ENCODE data around the gene ERVW-1. TPM values are rescaled to one million over a fixed set of nuclear protein-coding genes. Genes with fewer than 3 reads are reported as not detected.
"Not testable (repeated sequence)": the region's sequence is repeated elsewhere in the genome, so short reads cannot be mapped to it uniquely, and the experiment has no call there.

Gene ERVW-1
- total RNA-seq, 4 donors from 2014 or later: not detected

DNA sequence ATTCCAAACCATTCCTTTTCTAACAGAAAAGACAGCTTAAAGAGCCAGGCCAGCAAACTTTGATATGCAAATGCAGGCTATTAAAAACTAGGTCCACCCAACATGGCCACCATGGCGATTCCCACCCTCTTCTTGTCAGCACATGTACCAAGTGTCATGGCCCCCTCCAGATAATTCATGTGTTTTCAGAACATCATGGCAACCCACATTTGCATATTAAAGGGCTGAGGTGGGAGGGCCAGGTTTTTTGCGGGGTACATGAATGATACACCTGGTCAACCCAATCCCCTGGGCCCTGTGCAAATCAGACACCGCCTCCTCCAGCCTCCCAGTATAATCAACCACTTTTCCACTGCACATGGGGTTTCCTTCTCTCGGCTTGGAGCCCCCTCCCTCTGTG is 965 bp upstream of the ERVW-1 start:
- Histone ChIP-seq H3K27me3 (no peaks in the 10 kb centered on the region), H3K36me3 (peaks cover 0 to 16% (median 0%) of the 10 kb centered on the region in 3 donors), H3K4me1 (peaks cover 0 to 11% (median 0%) of the 10 kb centered on the region in 3 donors), H3K4me3 (no peak overlapping the region), H3K9me3 (no peaks in the 10 kb centered on the region), H3K27ac (no peak overlapping the region)
- no peak for DNase-seq
- 81 to 89% methylated on average over 4 of the region's 4 CpGs for WGBS, 2 donors
- intact Hi-C loops (cut with DNase I): no loop called here
- TF ChIP-seq, protein P1, sequence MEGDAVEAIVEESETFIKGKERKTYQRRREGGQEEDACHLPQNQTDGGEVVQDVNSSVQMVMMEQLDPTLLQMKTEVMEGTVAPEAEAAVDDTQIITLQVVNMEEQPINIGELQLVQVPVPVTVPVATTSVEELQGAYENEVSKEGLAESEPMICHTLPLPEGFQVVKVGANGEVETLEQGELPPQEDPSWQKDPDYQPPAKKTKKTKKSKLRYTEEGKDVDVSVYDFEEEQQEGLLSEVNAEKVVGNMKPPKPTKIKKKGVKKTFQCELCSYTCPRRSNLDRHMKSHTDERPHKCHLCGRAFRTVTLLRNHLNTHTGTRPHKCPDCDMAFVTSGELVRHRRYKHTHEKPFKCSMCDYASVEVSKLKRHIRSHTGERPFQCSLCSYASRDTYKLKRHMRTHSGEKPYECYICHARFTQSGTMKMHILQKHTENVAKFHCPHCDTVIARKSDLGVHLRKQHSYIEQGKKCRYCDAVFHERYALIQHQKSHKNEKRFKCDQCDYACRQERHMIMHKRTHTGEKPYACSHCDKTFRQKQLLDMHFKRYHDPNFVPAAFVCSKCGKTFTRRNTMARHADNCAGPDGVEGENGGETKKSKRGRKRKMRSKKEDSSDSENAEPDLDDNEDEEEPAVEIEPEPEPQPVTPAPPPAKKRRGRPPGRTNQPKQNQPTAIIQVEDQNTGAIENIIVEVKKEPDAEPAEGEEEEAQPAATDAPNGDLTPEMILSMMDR (IDR thresholded peaks at IDR 0.05): no peak
- no peak for TF ChIP-seq POLR2A (IDR thresholded peaks at IDR 0.05)

DNA sequence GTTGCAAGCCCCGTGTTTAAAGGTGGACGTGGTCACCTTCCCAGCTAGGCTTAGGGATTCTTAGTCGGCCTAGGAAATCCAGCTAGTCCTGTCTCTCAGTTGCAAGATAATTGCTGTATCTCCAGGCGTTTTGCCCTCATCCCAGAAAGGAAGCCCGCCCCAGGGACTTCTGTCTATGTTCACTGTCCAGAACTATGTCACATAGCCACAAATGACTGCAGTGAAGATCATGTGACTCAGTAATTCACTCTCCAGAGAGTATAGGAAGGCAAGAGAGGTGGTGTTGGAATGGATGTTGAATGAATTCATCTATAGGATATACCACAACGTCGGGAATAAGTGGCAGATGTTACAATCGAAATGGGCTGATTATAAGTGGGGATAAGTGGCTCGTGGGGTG is 349 bp upstream of the ERVW-1 start:
- peaks cover 0 to 16% (median 0%) of the 10 kb centered on the region in 3 donors for H3K36me3 ChIP-seq
- H3K4me3 ChIP-seq: no peak overlapping the region
- 85 to 86% methylated on average over 8 to 9 of the region's 9 CpGs for WGBS, 2 donors
- no peaks in the 10 kb centered on the region for H3K27me3 ChIP-seq
- H3K9me3 ChIP-seq: no peaks in the 10 kb centered on the region
- H3K27ac ChIP-seq: no peak overlapping the region
- intact Hi-C loops (cut with DNase I): no loop called here
- H3K4me1 ChIP-seq: peaks cover 0 to 15% (median 0%) of the 10 kb centered on the region in 3 donors
- no peak for TF ChIP-seq POLR2A (IDR thresholded peaks at IDR 0.05)
- TF ChIP-seq, protein P1 (IDR thresholded peaks at IDR 0.05): no peak
- no peak for DNase-seq

DNA sequence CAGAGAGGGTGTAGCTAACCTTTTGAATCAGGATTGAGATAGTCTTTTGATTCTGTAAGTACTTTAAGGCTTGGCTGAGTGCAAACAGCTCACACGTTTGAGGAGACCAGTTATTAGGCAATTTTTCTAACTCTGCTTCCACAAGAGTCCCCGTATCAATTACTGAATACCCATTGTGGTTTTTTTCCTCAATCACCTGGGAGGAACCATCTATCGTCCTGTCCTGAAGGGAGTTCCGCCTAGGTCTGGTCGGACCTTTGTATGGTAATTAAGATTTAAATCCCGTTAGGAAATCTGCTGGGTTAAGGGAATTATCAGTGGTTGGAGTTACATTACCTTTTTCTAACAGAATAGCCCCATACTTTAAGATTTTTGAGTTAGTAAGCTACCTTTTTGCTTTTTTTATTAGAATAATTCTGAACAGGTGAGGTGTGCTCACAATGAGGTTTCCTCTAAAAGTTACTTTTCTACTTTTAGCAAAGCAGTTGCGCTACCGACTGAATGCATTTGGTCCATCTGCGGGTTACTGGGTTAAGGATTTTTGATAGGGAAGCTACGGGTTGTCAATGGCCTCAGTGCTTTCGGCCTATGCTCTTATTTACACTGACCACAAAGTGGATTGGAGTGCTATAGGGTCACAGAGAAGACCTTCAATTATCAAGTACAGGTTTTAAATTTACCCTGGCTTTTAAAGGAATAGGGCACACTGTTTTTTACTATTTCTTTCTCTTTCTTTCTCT is 1.7 kb downstream of the ERVW-1 start:
- H3K27ac ChIP-seq; DNase-seq; intact Hi-C loops (cut with DNase I); H3K4me3 ChIP-seq; H3K27me3 ChIP-seq; H3K9me3 ChIP-seq: not testable (repeated sequence)
- peaks cover 0 to 15% (median 0%) of the 10 kb centered on the region in 3 donors for H3K4me1 ChIP-seq
- WGBS, 2 donors: 82 to 92% methylated on average over 11 of the region's 11 CpGs
- H3K36me3 ChIP-seq: peaks cover 0 to 16% (median 0%) of the 10 kb centered on the region in 3 donors

DNA sequence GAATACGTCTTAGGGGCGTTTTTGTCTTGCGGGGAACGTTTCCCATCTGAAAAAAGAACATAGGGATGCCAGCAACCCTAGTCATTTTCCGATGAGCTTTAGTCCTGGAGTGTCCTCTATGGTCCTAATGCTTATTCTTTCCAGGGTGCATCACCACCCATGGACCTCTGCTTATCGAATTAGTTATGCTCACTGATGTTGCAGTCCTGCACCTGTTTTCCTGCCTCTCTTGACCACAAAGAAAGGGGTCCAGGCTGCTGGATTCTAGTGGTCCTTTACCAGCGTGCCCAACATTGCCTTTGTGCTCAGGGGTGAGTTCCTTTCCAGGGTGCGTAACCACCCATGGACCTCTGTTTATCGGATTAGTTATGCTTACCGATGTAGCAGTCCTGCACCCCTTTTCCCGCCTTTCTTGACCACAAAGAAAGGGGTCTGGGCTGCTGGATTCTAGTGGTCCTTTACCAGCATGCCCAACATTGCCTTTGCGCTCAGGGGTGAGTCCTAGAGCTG is 2.4 kb downstream of the ERVW-1 start:
- H3K27me3 ChIP-seq; intact Hi-C loops (cut with DNase I); H3K27ac ChIP-seq; H3K4me3 ChIP-seq; H3K9me3 ChIP-seq; DNase-seq: not testable (repeated sequence)
- peaks cover 0 to 15% (median 0%) of the 10 kb centered on the region in 3 donors for H3K4me1 ChIP-seq
- WGBS, 2 donors: 85 to 87% methylated on average over 10 to 12 of the region's 12 CpGs
- H3K36me3 ChIP-seq: peaks cover 0 to 16% (median 0%) of the 10 kb centered on the region in 3 donors

DNA sequence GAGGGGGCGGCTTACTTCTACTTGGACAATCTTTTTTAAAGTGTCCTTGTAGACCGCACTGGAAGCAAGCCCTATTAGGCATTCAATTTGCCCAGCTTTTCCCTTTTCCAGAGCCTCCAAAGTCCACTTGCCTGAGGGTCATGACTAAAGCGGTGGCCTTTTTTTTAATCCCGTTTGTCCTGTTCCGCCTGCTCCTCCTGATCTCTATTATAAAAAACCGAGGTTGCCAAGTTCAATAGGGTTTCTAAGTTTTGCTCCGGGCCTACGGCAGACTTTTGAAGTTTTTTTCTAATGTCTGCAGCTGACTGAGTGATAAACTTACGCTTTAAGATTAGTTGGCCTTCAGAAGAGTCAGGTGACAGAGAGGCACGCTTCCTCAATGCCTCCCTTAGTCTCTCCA is 3.8 kb downstream of the ERVW-1 start:
- WGBS, 2 donors: 39 to 56% methylated on average over 10 of the region's 10 CpGs

DNA sequence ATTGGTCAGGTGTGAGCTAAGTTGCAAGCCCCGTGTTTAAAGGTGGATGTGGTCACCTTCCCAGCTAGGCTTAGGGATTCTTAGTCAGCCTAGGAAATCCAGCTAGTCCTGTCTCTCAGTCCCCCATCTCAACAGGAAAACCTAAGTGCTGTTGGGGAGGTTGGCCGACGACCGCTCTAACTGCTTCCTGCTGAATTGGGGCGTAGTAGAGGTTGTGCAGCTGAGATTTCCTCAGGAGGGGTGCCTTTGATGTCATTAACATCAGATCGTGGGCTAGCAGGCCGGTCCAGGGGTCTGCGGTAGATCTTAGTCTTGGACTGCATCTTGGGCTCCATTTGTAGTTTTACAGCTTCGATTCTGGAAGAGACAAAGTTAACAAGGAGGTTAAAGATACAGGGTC is 9.2 kb downstream of the ERVW-1 start:
- H3K27me3 ChIP-seq, DNase-seq: not testable (repeated sequence)
- WGBS, 2 donors: 84 to 86% methylated on average over 3 to 8 of the region's 9 CpGs

More for the DNA sequence above, 3.8 kb downstream of the ERVW-1 start:
- H3K27me3 ChIP-seq; intact Hi-C loops (cut with DNase I); H3K9me3 ChIP-seq; H3K27ac ChIP-seq; DNase-seq; H3K4me3 ChIP-seq: not testable (repeated sequence)
- H3K36me3 ChIP-seq: peaks cover 0 to 16% (median 0%) of the 10 kb centered on the region in 3 donors
- H3K4me1 ChIP-seq: peaks cover 0 to 15% (median 0%) of the 10 kb centered on the region in 3 donors

DNA sequence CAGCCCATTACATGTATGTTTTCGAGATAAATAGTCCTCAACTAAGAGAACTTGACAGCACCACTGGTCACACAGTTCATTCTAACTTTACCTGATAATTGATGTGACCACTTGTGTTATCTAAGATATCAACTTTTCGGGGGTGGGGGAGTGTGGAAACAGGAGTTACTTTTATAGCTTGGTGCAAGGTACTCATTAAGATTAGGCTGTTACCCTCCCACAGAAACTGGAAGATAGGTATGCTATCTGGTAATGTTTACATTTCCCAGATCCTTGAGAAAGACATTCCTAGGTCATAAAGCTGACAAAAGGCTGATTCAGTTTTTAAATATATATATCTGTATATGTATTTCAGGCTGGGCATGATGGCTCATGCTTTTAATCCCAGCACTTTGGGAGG is 11.1 kb downstream of the ERVW-1 start:
- intact Hi-C loops (cut with DNase I): no loop called here
- Histone ChIP-seq H3K27me3 (no peaks in the 10 kb centered on the region), H3K4me3 (no peak overlapping the region), H3K27ac (no peak overlapping the region), H3K4me1 (peaks cover 0 to 38% (median 8%) of the 10 kb centered on the region in 3 donors), H3K36me3 (peaks cover 0 to 16% (median 0%) of the 10 kb centered on the region in 3 donors), H3K9me3 (no peaks in the 10 kb centered on the region)
- no peak for DNase-seq
- TF ChIP-seq, protein P1 (IDR thresholded peaks at IDR 0.05): no peak
- no peak for TF ChIP-seq POLR2A (IDR thresholded peaks at IDR 0.05)
- WGBS, 2 donors: 63 to 100% methylated on average over 2 of the region's 2 CpGs

More for the DNA sequence above, 9.2 kb downstream of the ERVW-1 start:
- H3K9me3 ChIP-seq; intact Hi-C loops (cut with DNase I); H3K4me3 ChIP-seq; H3K27ac ChIP-seq: not testable (repeated sequence)
- Histone ChIP-seq H3K4me1 (peaks cover 0 to 37% (median 8%) of the 10 kb centered on the region in 3 donors), H3K36me3 (peaks cover 0 to 12% (median 0%) of the 10 kb centered on the region in 3 donors)
